Loucy (cell line): ENCODE results near the gene DGKB.

Source experiments
- CTCF ChIP-seq: fragments of 200-600 bp; sonication (generic); conservative IDR thresholded peaks from 2 replicates; pipeline ENCODE4 v1.5.1; 2014; ENCODE audit warnings: mild to moderate bottlenecking, antibody characterized with exemption, low read length
- EZH2phosphoT487 ChIP-seq: fragments of 200-600 bp; IDR thresholded peaks from 2 replicates; pipeline ENCODE4 v1.6.1; 2018; ENCODE audit warnings: antibody characterized with exemption, mild to moderate bottlenecking, moderate library complexity, borderline replicate concordance

GRCh38 chr7:14691034-14691433 lies 211.5 kb downstream of the DGKB start:
- TF ChIP-seq CTCF (no peak), EZH2phosphoT487 (no peak)
